GM21515 (cell line): ENCODE data around the gene EMILIN3.

Experiments used
- ATAC-seq: cut with Tn5 transposase; IDR thresholded peaks from one replicate; pipeline ENCODE4 v1.9.1; 2021; ENCODE audit not compliant: unreplicated experiment

EMILIN3 gene

DNA sequence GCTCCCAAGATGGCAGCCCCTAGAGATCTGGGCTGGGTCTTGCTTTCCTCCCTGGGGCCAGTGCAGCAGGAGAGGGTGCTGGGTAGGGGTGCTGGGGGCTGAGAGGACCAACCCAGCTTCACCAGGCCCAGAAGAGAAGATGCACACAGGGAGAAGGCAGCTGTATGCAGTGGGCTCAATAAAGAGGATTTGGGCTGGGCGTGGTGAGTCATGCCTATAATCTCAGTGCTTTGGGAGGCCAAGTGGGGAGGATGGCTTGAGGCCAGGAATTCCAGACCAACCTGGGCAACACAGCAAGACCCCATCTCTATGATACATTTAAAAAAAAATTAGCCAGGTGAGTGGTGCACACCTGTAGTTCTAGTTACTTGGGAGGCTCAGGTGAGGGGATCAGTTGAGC lies 25.7 kb upstream of the EMILIN3 start:
- ATAC-seq = no peak

DNA sequence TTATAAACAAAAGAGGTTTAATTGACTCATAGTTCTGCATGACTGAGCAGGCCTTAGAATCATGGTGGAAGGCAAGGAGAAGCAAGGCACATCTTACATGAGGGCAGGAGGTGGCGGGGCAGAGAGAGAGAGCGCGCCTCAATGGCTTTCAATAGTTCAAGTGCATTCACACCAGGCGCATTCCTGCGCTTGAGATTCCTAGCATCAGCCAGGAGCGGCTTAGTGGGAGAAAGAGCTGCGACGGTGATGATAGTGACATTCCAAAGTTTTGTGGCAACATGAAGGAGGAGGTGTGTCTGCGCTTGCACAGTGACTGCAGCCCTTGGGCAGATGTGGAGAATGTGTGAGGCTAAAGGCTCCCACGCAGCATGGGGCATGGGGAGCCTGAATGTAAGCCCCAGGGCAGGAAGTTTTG lies 25.0 kb upstream of the EMILIN3 start:
- no peak for ATAC-seq

DNA sequence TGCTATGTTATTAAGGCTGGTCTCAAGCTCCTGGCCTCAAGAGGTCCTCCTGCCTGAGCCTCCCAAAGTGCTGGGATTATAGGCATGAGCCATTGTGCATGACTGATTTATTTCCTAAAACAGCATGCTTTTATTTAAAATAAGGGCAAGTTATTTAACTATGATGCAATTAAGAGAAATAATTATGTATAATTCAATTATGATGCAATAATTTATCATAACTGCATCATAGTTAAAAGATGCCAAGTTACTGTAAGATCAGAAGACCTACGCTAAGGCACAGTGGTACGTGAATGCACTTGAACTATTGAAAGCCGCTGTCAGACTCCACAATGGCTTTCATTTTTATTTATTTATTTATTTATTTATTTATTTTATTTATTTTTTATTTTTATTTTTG lies 24.3 kb upstream of the EMILIN3 start:
- ATAC-seq = no peak

DNA sequence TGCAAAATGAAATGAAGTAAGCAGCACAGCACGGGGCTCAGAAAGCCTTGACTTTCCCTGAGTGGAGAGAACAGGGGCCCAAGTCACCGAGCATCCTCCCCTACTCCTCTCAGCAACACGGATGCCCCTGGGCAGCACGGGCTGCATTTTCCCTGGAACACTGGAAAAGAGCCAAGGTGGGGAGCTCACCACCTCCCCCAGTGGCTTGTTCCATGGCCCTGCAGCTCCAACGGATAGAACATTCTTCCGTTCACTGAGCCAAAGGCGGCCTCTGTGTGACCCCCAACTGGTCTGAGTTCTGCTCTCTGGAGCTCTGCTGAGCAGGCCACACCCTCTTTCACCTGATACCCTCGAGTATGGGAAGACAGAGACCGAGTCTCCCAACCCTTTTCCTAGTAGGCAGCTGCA lies 20.8 kb upstream of the EMILIN3 start:
- ATAC-seq = no peak

DNA sequence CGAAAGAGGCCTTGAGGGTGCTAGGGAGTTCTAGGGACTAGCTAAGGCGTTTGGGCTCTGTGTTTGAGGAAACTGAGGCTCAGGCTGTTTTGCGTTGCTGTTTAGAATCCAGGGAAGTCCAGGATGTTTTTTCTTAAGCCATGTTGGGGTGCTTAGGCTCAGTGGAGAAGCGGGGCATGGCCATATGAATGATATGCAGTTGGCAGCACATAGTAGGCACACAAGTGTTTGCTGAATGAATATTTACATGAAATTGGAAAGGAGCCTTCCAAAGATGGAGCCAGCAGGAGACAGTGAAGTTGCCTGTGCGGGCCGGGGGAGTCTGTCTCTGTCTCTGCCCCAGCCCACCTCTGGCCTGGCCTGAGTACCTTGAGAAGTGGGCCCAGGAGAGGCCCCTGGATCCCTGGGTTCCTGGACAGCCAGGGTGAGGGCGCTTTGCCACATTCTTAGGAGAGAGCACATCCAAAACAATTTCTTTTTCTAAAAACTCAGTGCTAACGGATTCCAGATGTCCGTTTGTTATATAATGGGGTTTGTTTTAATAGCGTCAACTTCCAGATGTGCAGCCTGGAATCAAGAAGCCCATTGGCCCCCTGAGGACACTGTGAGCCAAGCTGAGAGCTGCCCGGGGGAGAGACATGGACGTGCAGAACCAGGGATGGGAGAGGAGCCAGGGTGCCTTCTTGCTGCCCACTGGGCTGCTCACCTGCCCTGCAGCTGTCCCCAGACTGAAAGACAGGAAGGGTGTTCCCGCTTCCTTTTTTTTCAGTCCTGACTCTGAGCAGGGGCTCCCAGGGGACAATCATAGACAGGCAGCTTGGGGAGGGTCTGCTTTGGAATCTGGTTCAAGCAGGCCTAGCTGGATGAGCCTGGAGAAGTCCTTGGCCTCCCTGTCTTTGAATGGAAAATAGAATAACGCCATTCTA lies 20.1 kb upstream of the EMILIN3 start:
- no peak for ATAC-seq

DNA sequence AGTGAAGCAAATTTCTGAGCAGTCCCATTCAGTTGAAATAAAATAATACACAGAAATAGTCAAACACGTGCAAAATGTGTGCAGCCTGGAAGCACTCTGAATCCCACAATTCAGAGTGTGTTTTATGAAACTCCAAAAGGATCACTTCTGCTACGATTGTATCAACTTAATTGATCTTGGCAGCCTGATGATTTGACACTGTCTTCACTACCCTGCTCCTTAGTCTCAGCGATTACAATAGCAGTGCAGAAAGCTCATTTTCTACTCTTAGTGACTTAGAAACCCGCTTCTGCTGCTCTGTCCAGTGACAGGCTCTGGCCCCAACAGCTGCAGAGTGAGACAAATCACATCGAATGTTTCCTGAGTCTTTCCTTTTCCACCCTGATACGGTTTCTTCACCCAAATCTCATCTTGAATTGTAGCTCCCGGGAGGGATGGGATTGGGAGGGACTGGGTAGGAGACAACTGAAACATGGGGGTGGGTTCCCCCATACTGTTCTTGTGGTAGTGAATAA lies 16.2 kb upstream of the EMILIN3 start:
- ATAC-seq = no peak

DNA sequence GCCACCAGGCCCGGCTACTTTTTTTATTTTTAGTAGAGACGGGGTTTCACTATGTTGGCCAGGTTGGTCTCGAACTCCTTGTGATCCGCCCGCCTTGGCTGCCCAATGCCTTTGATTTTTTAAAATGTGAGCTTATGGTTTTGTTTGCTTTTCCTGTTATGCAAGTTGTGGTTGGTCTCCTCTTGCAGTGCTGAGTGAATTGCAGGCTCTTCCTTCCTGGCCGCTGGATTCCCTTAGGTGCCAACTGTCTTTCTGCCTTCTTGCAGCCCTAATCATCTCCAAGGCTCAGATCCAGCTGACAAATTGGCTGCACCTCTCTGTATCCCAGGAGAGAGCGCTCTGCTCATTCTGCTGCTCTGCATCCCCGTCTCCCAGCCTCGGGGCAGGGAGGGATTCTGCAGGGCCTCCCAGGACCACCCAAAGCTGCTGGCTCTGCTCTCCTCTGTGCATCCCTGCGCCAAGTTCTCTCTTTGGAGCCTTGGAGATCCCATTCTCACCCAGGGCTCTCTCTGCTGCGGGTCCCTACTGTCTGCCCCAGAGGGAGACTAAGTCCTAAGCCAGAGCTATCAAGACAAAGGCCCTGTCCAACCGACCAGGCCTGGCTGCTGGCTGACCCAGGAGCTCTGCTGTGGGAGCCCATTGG lies 14.1 kb upstream of the EMILIN3 start:
- ATAC-seq = no peak

DNA sequence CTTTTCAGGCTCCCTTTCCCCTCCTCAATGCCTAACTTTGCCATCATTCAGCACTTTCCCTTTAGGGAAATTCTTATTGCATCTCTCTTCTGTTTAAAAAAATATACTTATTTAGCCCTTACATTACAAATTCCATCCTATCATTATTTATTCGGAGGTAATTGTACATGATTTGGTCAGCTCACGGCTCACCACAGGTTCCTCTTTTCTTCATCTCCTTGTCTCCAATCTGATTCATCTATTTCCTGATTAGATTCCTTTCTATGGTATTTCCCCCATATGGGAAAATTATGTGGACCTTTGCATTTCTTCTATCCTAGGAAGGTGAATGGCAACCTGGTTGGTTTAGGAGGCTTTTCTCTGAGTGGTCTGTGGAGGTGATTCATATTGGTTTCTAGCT lies 12.9 kb upstream of the EMILIN3 start:
- ATAC-seq = no peak

DNA sequence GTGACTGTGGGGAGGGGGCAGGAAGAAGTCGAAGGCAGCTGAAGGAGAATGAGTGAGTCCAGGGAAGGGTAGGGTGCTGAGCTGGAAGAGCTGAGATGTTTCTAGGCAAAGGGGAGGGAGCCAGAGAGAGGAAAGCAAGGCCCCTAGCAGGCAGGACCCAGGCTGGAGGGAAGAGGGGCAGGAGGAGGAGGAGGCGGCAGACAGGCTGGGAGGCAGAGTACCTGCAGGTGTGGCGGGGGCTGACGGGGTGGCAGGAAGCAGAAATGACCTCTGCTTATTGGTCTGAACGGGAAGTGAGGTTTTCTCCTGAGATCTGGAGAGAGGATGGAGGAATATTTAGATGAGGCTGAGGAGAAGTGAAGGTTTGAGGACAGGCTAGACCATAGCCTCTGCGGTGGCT lies 10.7 kb upstream of the EMILIN3 start:
- no peak for ATAC-seq

DNA sequence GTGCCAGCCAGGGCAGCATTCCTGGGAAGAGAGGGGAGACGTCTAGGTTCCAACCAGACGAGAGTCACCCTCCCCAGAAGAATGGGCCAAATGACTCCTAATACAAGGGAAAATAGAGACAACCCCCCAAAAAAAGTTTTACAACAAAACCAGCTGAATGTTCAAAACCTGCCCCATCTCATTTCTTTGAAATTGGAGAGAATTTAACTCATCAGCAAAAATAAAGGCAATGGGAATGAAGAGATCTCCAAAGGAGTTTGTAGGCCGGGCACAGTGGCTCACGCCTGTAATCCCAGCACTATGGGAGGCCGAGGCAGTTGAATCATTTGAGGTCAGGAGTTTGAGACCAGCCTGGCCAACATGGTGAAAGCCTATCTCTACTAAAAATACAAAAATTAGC lies 9.7 kb upstream of the EMILIN3 start:
- ATAC-seq = no peak

DNA sequence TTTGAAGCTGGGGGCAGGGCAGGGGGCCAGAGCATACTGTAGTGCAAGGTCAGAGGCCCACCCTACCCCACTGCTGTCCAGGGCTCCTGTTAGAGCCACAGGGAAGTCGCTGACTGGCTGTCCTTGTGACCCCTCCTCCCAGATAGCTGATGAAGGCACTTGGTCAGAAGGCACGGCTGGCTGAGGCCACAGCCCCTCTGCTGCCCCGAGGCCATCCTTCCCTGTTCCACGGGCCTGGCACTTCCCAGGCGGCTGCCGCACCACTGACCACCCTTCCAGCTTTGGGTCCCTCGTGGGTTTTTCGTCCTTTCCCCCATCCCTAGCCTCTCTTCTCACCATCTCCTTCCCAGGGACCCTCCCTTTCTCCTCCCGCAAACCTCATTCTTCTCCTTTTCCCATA lies 9.2 kb upstream of the EMILIN3 start:
- ATAC-seq = no peak

DNA sequence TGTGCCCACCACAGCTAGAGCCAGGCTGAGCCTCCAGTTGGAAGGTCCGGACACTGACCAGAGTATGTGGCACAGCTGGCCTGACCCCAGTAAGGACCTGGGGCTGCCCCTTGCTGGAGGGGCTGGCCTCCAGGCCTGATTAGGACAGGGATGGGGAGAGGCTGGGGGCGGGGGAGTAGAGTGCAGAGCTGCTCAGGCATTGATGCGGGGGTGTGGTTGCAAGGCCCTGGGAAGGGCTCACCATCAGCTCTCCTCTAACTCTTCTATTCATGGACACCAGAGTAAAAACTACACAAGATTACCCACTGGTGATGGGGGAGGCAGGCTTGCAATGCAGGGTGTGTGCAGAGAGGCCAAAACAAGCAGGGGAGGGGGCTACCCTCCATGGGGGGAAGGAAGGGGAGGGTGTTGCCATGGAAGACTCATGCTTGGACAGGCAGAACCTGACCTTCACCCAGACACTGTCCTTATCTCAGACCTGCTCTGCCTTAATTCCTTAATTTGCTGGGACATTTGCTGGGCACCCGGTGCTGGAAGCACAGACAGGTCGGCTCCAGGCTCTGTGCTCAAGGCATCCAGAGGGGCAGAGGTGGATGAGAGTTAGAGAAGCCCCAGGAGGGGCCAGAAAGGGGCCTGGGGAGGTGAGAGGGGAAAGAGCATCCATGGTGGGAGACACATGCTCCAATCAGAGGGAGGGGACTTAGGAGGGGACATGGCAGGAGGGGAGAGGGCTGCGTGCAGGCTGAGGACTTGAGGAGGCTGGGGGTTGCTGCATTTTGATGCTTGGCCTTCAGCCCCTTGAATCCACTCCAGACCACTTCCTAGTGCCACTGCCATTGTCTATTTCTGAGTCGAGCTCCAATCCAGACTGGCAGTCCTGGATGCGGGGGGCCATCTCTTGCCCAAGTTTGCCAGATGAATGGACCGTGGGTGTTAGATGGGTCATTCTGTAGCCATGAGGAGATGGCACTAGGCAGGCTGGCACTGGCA lies 7.6 kb upstream of the EMILIN3 start:
- ATAC-seq = no peak

DNA sequence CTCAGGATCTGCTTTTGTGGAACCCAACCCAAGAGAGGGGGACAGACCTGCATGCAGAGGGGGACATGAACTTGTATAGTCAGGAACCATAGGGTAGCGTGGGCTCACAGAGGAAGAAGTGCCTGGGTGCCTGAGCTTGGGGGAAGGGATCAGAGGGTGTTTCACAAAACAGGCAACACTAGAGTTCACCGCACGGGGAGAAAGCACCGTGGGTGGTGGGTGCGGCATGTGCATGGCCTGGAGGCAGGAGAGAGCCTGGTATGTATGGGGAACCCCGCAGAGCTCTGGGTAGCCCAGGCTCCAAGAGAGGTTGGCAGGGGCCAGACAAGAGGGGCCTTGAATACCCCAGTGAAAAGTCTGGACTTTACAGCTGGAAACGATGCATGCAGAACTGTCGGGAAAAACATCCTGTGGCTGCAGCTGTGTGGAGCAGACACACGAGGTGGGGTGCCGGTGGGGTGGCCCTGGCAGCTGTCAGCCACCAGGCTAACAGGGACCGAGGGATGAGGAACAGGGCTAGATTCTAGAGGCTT lies 6.7 kb upstream of the EMILIN3 start:
- ATAC-seq = no peak

DNA sequence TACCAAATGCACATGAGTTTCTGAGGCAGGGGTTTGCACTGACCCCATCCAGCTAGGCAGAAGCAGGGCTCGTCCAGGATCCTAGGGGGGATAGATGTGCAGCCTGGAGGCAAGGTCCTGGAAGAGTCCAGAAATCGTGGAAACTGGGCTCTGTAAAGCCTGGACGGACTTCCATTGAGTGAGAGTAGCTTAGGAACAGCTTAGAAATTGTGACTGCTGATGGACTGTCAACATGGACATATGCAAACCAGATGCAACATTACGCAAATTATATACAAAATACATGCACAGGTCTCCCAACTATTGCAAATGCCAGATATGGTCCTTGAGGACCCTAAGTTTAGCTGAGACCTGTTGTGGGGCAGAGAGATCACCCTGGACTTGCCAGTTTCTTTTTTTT lies 4.8 kb upstream of the EMILIN3 start:
- no peak for ATAC-seq

DNA sequence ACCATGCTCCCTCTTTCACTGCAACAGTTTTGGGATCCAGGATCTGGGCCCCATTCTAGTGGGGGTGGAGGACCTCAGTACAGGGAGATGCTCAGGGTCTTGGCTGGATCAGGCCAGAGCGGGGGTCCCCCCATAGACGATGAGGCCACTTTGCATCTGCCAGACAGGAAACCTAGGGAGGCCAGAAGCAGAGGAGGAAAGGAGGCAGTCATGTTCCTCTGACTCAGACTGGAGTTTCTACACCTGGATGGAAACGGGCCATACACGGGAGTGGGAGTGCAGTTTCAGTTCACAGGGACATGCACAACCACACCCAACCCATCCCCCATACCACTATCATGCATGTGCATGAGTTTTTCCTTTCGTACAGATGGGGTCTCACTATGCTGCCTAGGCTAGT lies 3.6 kb upstream of the EMILIN3 start:
- ATAC-seq = no peak

DNA sequence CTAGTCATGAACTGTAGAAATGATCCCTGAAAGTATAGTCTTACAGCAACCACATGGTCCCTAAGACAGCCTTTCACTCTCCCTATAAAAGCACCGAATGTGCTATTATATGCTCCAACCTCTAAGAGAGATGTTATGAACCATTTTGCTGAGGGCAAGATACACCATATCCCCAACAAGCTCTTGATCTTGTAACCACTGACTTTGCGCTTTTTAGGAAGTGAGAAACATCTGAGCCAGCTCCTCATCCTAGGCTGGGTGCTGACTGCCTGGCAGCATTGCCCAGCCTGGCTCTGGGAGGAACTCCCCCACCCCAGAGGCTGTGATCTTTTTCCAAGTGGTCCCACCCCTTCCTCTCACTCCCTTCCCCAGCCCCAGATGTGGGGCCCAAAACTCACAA lies 3.1 kb upstream of the EMILIN3 start:
- ATAC-seq = no peak

DNA sequence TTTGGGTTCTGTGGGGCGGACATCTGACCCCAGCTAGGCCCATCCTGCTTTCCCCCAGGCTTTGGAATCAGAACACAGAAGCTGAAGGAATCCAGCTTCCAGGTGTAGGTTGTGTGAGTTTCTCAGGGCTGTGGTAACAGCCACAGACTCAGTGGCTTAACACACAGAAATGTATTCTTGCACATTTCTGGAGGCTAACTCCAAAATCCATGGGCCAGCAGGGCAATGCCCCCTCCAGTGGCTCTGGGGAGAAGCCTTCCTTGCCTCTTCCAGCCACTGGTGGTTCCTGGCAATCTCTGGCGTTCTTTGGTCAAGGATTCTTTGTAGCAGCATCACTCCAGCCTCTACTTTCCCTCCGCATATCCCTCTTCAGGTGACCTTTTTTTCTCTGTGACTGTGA lies 1.3 kb upstream of the EMILIN3 start:
- no peak for ATAC-seq

DNA sequence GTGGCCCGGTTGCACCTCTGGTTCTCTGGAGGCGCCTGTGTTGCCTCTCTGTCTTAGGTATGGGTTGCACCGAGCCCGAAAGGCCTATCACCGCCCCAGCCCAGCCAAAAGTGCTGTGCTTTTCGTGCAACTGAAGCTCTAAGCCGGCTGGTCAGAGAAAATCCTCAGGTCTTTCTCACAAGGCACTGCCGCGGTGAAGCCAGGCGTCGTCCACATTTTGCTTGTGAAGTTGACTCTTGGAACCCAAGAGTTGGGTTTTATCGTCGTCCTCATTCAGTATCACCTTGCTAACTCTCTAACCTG lies 726 bp upstream of the EMILIN3 start:
- ATAC-seq = no peak

DNA sequence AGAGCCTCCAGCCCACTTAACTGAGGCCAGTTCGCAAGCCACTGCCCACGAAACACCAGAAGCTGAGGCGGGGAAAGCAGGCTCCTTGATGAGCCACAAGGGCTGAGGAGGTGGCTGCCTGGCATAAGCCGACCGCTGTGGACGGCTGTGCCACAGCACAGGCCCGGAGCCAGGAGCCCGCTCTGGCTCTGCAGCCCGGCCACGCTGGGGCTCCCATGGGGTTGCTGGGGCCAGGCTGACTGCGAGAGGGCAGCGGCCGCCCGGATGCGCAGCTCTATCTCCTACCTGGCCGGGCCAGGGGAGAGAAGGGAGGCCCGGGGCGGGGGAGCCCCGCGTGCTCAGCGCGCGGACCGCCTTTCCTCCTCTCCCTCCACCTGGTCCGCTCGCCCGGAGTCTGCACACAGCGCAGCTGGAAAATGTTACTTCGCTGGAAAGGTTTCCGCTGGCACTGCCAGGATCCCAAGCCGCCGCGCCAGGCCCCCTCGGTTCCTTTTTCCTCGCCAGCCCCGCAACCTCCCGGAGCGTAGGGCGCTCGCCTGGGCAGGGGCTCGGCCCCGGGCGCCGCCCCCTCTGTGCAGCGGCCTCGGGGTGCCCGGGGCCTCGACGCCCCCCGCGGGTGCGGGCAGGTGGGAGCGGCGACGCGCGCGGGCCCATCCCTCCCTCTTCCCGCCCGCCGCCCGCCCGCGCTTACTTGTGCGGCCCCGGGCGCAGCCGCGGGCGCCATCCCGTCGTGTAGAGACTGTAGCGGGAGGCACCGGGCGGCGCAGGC lies 657 bp downstream of the EMILIN3 start:
- no peak for ATAC-seq
